ENCODE data around the gene MICAL2.

MICAL2 gene

DNA sequence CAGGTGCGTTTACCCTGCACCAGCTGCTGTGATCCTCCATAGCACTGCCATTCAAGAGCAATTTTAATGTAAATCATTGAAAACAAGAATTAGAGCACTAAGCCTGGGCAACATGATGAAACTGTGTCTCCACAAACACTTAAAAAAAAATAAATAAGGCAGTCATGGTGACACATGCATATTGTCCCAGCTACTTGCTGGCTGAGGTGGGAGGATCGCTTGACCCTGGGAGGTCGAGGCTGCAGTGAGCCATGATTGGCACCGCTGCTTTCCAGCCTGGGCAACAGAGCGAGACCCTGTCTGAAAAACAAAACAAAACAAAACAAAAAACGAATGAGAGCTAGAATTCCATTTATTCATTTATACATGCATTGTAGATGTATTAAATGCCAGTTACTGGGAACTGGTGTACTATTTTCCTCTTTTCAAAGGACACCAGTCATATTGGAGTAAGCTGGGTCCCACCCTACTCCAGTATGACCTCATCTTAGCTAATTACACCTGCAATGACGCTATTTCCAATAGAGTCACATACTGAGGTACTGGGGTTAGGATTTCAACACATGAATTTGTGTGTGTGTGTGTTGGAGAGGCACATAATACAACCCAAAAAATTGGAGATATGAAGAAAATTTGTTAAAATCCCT is 101.9 kb downstream of the MICAL2 start:
- H3K9ac ChIP-seq (ENCODE audit: low read length in 5 of 5) = no peak overlapping the region
- H3K27ac ChIP-seq (ENCODE audit: low read depth, low read length) = no peak overlapping the region
- no peaks in the 10 kb centered on the region for H3K27me3 ChIP-seq (ENCODE audit: control insufficient read depth in 5 of 5, insufficient read depth in 4 of 5, low read length in 5 of 5)
- no peaks in the 10 kb centered on the region for H3K9me3 ChIP-seq (ENCODE audit: control insufficient read depth in 5 of 5, low read length in 5 of 5)
- H3K4me3 ChIP-seq (ENCODE audit: low read depth in 1 of 5, low read length in 5 of 5) = no peak overlapping the region
- H3K36me3 ChIP-seq (ENCODE audit: control insufficient read depth in 5 of 5, insufficient read depth in 5 of 5, low read length in 5 of 5) = peaks cover 3 to 38% (median 4%) of the 10 kb centered on the region in 5 donors
- H3K4me1 ChIP-seq (ENCODE audit: control insufficient read depth in 5 of 5, insufficient read depth in 5 of 5, low read length in 5 of 5) = no peaks in the 10 kb centered on the region

DNA sequence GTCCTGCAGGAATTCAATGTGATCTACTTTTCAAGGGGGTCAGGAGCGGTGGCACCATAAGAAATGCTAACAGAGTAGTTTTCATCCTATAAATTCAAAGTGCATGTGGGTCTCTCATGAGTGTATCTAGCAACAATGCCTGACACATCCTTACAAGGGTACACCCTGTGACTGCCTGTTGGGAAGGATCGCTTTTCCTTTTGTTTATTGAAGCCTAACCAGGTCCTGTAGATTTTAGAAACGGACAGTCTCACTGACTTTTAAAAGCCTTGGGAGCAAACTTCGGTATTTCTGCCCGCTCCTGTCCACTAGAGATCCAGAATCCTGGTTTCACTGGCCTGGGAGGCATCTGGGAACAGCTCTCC is 102.4 kb downstream of the MICAL2 start:
- no peaks in the 10 kb centered on the region for H3K27me3 ChIP-seq (ENCODE audit: control insufficient read depth in 5 of 5, insufficient read depth in 4 of 5, low read length in 5 of 5)
- H3K9ac ChIP-seq (ENCODE audit: low read length in 5 of 5) = no peak overlapping the region
- H3K4me3 ChIP-seq (ENCODE audit: low read depth in 1 of 5, low read length in 5 of 5) = no peak overlapping the region
- no peaks in the 10 kb centered on the region for H3K9me3 ChIP-seq (ENCODE audit: control insufficient read depth in 5 of 5, low read length in 5 of 5)
- H3K4me1 ChIP-seq (ENCODE audit: control insufficient read depth in 5 of 5, insufficient read depth in 5 of 5, low read length in 5 of 5) = no peaks in the 10 kb centered on the region
- H3K36me3 ChIP-seq (ENCODE audit: control insufficient read depth in 5 of 5, insufficient read depth in 5 of 5, low read length in 5 of 5) = peaks cover 3 to 37% (median 6%) of the 10 kb centered on the region in 5 donors
- no peak overlapping the region for H3K27ac ChIP-seq (ENCODE audit: low read depth, low read length)

DNA sequence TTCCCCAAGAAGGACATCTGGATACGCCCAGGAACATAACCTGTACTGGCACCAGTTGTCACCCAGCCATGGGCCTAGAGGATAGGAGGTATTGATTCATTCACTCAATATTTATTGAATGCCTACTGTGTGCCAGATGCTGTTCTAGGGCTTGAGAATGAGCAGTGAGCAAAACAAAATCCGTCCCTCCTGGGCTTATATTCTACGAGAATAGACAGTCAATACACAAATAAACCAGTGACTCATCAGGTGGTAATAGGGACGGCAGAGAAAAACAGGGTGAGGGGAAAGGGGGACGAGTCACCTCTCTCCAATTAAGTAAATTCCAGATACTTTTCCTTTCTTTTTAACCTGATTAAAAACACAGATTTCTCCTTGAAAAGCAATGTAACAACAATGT is 103.5 kb downstream of the MICAL2 start:
- H3K9me3 ChIP-seq (ENCODE audit: control insufficient read depth in 5 of 5, low read length in 5 of 5) = no peaks in the 10 kb centered on the region

DNA sequence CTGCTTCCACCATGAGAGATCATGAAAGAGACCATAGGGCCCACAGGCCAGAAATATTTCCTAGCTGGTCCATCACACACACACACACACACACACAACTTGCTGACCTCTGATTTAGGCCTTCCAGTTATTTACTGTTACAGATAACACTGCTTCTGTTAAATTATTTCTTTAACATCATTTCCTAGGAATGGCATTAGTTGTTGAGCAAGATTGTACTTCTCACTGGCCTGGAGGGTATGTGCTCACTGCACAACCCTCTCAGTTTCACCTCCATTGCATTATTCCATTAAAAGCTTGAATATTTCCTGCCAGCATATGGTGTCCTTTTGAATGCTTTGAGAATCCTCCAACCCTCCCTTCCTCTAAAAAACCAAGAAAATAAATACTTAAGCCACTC is 104.4 kb downstream of the MICAL2 start:
- Histone ChIP-seq H3K4me1 (ENCODE audit: control insufficient read depth in 5 of 5, insufficient read depth in 5 of 5, low read length in 5 of 5) (peaks cover 0 to 2% (median 0%) of the 10 kb centered on the region in 5 donors), H3K36me3 (ENCODE audit: control insufficient read depth in 5 of 5, insufficient read depth in 5 of 5, low read length in 5 of 5) (peaks cover 3 to 32% (median 5%) of the 10 kb centered on the region in 5 donors), H3K27me3 (ENCODE audit: control insufficient read depth in 5 of 5, insufficient read depth in 4 of 5, low read length in 5 of 5) (peaks cover 0 to 2% (median 0%) of the 10 kb centered on the region in 5 donors), H3K27ac (ENCODE audit: low read depth, low read length) (no peak overlapping the region), H3K9me3 (ENCODE audit: control insufficient read depth in 5 of 5, low read length in 5 of 5) (no peaks in the 10 kb centered on the region), H3K9ac (ENCODE audit: low read length in 5 of 5) (no peak overlapping the region), H3K4me3 (ENCODE audit: low read depth in 1 of 5, low read length in 5 of 5) (no peak overlapping the region)

More for the DNA sequence above, 103.5 kb downstream of the MICAL2 start:
- H3K4me1 ChIP-seq (ENCODE audit: control insufficient read depth in 5 of 5, insufficient read depth in 5 of 5, low read length in 5 of 5) = no peaks in the 10 kb centered on the region
- H3K27me3 ChIP-seq (ENCODE audit: control insufficient read depth in 5 of 5, insufficient read depth in 4 of 5, low read length in 5 of 5) = no peaks in the 10 kb centered on the region
- no peak overlapping the region for H3K4me3 ChIP-seq (ENCODE audit: low read depth in 1 of 5, low read length in 5 of 5)
- H3K9ac ChIP-seq (ENCODE audit: low read length in 5 of 5) = no peak overlapping the region
- peaks cover 3 to 40% (median 7%) of the 10 kb centered on the region in 5 donors for H3K36me3 ChIP-seq (ENCODE audit: control insufficient read depth in 5 of 5, insufficient read depth in 5 of 5, low read length in 5 of 5)
- H3K27ac ChIP-seq (ENCODE audit: low read depth, low read length) = no peak overlapping the region

DNA sequence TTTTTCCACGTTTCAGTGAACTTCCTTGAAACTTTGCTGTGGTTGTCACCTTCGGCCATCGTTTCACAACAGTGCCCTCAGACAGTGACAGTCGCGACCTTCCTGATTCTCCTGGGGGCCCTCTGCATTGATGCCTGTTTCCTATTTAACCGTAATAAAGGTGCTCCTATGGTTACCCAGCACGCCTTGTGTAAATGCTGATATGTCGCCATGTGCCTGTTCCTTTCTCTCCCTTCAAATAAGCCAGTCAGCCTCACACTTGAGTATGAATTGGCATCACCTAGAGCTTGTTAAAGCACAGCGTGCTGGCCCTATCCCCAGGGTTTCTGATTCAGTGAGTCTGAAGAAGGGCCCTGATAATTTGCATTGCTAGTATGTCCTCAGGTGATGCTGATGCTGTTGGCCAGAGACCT is 104.8 kb downstream of the MICAL2 start:
- Histone ChIP-seq H3K36me3 (ENCODE audit: control insufficient read depth in 5 of 5, insufficient read depth in 5 of 5, low read length in 5 of 5) (peaks cover 3 to 36% (median 5%) of the 10 kb centered on the region in 5 donors), H3K4me1 (ENCODE audit: control insufficient read depth in 5 of 5, insufficient read depth in 5 of 5, low read length in 5 of 5) (peaks cover 0 to 6% (median 3%) of the 10 kb centered on the region in 5 donors), H3K27me3 (ENCODE audit: control insufficient read depth in 5 of 5, insufficient read depth in 4 of 5, low read length in 5 of 5) (peaks cover 0 to 2% (median 0%) of the 10 kb centered on the region in 5 donors), H3K27ac (ENCODE audit: low read depth, low read length) (no peak overlapping the region), H3K4me3 (ENCODE audit: low read depth in 1 of 5, low read length in 5 of 5) (no peak overlapping the region), H3K9ac (ENCODE audit: low read length in 5 of 5) (no peak overlapping the region), H3K9me3 (ENCODE audit: control insufficient read depth in 5 of 5, low read length in 5 of 5) (no peaks in the 10 kb centered on the region)

DNA sequence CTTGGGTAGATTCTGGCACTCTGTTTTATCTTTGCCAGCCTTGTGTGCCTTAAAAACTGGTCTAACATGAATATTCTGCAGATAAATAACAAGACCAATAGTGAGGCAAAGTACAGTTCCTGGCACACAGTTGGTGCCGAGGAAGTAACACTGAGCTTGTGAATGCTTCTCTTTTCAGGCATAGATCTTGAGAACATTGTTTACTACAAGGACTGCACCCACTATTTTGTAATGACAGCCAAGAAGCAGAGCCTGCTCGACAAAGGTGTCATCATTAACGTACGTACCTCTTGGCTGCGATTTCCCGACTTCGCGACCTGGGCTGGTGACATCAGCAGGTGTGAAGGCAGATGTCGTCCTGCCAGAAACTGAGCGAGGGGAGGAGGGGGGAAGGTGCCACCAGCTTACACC is 105.7 kb downstream of the MICAL2 start:
- no peak overlapping the region for H3K4me3 ChIP-seq (ENCODE audit: low read depth in 1 of 5, low read length in 5 of 5)
- H3K27ac ChIP-seq (ENCODE audit: low read depth, low read length) = no peak overlapping the region
- peaks cover 3 to 39% (median 5%) of the 10 kb centered on the region in 5 donors for H3K36me3 ChIP-seq (ENCODE audit: control insufficient read depth in 5 of 5, insufficient read depth in 5 of 5, low read length in 5 of 5)
- no peak overlapping the region for H3K9ac ChIP-seq (ENCODE audit: low read length in 5 of 5)
- peaks cover 3 to 11% (median 8%) of the 10 kb centered on the region in 5 donors for H3K4me1 ChIP-seq (ENCODE audit: control insufficient read depth in 5 of 5, insufficient read depth in 5 of 5, low read length in 5 of 5)
- H3K9me3 ChIP-seq (ENCODE audit: control insufficient read depth in 5 of 5, low read length in 5 of 5) = no peaks in the 10 kb centered on the region
- peaks cover 0 to 2% (median 0%) of the 10 kb centered on the region in 5 donors for H3K27me3 ChIP-seq (ENCODE audit: control insufficient read depth in 5 of 5, insufficient read depth in 4 of 5, low read length in 5 of 5)

DNA sequence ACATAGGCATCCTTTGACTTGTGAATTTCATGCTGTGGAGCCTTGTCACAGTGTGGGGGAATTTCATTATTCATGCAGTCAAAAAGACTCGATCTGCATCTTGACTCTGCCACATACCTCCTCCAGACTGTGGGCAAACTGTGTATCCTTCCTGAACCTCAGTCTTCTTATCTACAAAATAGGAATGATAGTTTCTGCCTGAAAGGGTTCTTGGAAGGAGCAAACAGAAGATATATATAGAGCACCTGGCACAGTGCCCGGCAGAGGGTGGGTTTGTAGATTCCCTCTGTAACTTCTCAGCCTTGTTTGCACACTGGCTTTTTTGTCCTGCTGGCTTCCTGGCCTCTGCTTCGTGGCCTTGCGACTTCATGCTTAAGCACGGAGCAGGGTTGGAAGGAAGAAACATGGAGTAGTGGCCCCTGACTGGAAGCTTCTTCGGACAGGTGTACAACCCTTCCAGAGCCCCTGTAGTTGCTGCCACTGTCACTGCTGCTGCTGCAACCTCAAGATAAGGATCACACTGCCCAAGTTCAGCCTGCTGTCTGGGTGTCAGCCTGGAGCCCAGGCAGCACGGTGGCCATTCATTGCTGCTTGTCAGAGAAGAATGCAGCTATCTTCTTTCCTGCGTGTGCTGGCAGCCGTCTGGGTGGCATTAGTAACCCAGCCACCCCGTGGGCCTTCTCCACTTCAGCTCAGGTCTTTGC is 106.4 kb downstream of the MICAL2 start:
- H3K4me1 ChIP-seq (ENCODE audit: control insufficient read depth in 5 of 5, insufficient read depth in 5 of 5, low read length in 5 of 5) = peaks cover 3 to 15% (median 8%) of the 10 kb centered on the region in 5 donors
- H3K27ac ChIP-seq (ENCODE audit: low read depth, low read length) = no peak overlapping the region
- H3K27me3 ChIP-seq (ENCODE audit: control insufficient read depth in 5 of 5, insufficient read depth in 4 of 5, low read length in 5 of 5) = peaks cover 0 to 2% (median 0%) of the 10 kb centered on the region in 5 donors
- peaks cover 3 to 39% (median 5%) of the 10 kb centered on the region in 5 donors for H3K36me3 ChIP-seq (ENCODE audit: control insufficient read depth in 5 of 5, insufficient read depth in 5 of 5, low read length in 5 of 5)
- no peak overlapping the region for H3K4me3 ChIP-seq (ENCODE audit: low read depth in 1 of 5, low read length in 5 of 5)
- no peak overlapping the region for H3K9ac ChIP-seq (ENCODE audit: low read length in 5 of 5)
- H3K9me3 ChIP-seq (ENCODE audit: control insufficient read depth in 5 of 5, low read length in 5 of 5) = no peaks in the 10 kb centered on the region

DNA sequence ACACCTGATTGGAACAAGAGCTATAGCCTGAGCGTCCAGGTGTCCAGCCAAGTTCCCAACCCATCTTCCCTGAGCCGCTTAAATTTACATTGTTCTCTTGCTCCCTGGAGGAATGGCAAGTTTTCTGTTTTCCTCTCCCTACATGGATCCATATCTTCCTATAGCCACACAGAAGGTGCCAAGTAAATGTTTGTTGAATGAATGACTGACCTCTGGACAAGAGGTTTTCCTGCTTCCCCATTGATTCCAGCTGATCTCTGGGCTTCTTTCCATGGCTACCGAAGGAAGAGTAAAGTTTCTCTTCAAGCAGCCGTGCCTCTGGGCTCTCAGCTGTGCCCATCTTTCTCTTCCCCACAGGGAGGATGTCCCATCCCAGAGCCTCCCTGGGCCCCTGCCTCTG is 107.5 kb downstream of the MICAL2 start:
- no peak overlapping the region for H3K4me3 ChIP-seq (ENCODE audit: low read depth in 1 of 5, low read length in 5 of 5)
- no peak overlapping the region for H3K27ac ChIP-seq (ENCODE audit: low read depth, low read length)
- peaks cover 0 to 2% (median 0%) of the 10 kb centered on the region in 5 donors for H3K27me3 ChIP-seq (ENCODE audit: control insufficient read depth in 5 of 5, insufficient read depth in 4 of 5, low read length in 5 of 5)
- peaks cover 3 to 26% (median 8%) of the 10 kb centered on the region in 5 donors for H3K4me1 ChIP-seq (ENCODE audit: control insufficient read depth in 5 of 5, insufficient read depth in 5 of 5, low read length in 5 of 5)
- H3K36me3 ChIP-seq (ENCODE audit: control insufficient read depth in 5 of 5, insufficient read depth in 5 of 5, low read length in 5 of 5) = peaks cover 3 to 39% (median 5%) of the 10 kb centered on the region in 5 donors
- H3K9me3 ChIP-seq (ENCODE audit: control insufficient read depth in 5 of 5, low read length in 5 of 5) = no peaks in the 10 kb centered on the region
- no peak overlapping the region for H3K9ac ChIP-seq (ENCODE audit: low read length in 5 of 5)

DNA sequence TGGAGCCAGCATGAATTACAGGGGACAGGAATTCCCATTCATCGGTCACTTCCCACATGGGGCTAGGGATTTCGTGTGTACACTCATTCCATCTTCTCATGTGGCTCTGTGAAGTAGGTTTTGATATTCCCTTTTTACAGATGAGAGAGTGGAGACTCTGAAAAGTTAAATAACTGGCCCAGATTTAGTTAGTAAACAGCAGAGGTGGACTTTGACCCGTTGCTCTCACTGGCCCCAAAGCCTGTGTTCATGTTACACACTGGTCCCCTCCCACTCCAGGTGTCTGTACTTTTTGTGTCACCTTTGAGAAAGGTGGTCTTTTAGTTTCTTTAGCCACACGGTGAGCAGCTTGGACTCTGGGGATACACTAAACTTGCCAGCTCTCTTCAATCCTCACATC is 108.5 kb downstream of the MICAL2 start:
- H3K36me3 ChIP-seq (ENCODE audit: control insufficient read depth in 5 of 5, insufficient read depth in 5 of 5, low read length in 5 of 5) = peaks cover 3 to 33% (median 3%) of the 10 kb centered on the region in 5 donors
- H3K4me1 ChIP-seq (ENCODE audit: control insufficient read depth in 5 of 5, insufficient read depth in 5 of 5, low read length in 5 of 5) = peaks cover 3 to 34% (median 11%) of the 10 kb centered on the region in 5 donors
- H3K27me3 ChIP-seq (ENCODE audit: control insufficient read depth in 5 of 5, insufficient read depth in 4 of 5, low read length in 5 of 5) = peaks cover 0 to 2% (median 0%) of the 10 kb centered on the region in 5 donors

DNA sequence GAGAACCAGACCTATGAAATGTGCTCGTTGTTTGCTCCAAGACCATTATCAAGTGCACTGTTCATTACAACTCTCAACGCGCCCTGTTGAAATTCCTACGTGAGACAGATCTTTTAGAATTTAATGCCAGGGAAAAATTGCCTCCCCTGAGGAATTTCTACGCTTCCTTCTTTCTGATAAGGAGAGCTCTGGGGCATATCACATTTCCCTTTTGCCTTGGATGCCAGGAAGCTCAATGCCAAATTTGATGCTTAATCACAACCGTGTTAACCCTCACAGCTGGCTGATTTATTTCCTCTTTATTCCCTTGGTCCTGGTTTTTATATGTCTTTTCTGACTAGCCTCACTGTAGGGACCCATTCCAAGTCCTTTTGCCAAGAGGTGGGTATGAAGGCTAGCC is 109.4 kb downstream of the MICAL2 start:
- Histone ChIP-seq H3K9ac (ENCODE audit: low read length in 5 of 5) (no peak overlapping the region), H3K9me3 (ENCODE audit: control insufficient read depth in 5 of 5, low read length in 5 of 5) (no peaks in the 10 kb centered on the region)

More for the DNA sequence above, 108.5 kb downstream of the MICAL2 start:
- H3K4me3 ChIP-seq (ENCODE audit: low read depth in 1 of 5, low read length in 5 of 5) = no peak overlapping the region
- H3K9ac ChIP-seq (ENCODE audit: low read length in 5 of 5) = no peak overlapping the region
- no peaks in the 10 kb centered on the region for H3K9me3 ChIP-seq (ENCODE audit: control insufficient read depth in 5 of 5, low read length in 5 of 5)
- no peak overlapping the region for H3K27ac ChIP-seq (ENCODE audit: low read depth, low read length)

More for the DNA sequence above, 109.4 kb downstream of the MICAL2 start:
- H3K4me1 ChIP-seq (ENCODE audit: control insufficient read depth in 5 of 5, insufficient read depth in 5 of 5, low read length in 5 of 5) = peaks cover 3 to 43% (median 20%) of the 10 kb centered on the region in 5 donors
- no peak overlapping the region for H3K4me3 ChIP-seq (ENCODE audit: low read depth in 1 of 5, low read length in 5 of 5)
- no peak overlapping the region for H3K27ac ChIP-seq (ENCODE audit: low read depth, low read length)
- H3K36me3 ChIP-seq (ENCODE audit: control insufficient read depth in 5 of 5, insufficient read depth in 5 of 5, low read length in 5 of 5) = peaks cover 0 to 28% (median 3%) of the 10 kb centered on the region in 5 donors
- H3K27me3 ChIP-seq (ENCODE audit: control insufficient read depth in 5 of 5, insufficient read depth in 4 of 5, low read length in 5 of 5) = peaks cover 0 to 2% (median 0%) of the 10 kb centered on the region in 5 donors

All from subcutaneous abdominal adipose tissue (tissue), 5 donors.